Lower leg skin (tissue), 3 donors: Measurements from ENCODE around the gene PLXNC1.

Experiments used
- CTCF ChIP-seq, 3 donors: fragments of 450-650 bp; IDR thresholded peaks; one replicate each; pipeline ENCODE4 v1.5.1; 2016; ENCODE audit warnings: antibody characterized with exemption in 3 of 3, mild to moderate bottlenecking in 3 of 3, moderate library complexity in 2 of 3
- POLR2A ChIP-seq, 2 donors: fragments of 450-650 bp; IDR thresholded peaks; one replicate each; pipeline ENCODE4 v1.6.1; 2016 to 2017; ENCODE audit warnings: antibody characterized with exemption in 2 of 2, mild to moderate bottlenecking in 1 of 2, moderate library complexity in 1 of 2

DNA sequence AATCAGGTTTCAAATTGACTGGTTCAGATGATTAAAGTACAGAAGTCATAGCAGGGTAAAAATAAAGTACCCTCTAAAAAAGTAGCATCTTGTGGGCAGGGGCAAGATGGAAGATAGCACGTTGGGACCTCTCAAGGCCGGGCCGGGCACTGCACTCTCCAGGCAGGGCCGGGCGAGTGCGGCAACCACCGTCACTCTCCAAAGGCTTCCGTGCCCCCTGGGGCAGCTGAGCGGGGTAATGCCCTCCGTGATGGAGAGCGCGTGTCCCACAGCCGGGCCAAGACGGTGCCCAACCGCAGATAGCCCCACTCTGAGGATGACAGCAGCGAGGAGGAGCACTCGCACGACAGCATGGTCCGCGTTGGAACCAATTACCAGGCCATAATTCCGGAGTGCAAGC is 8.6 kb upstream of the PLXNC1 start:
- TF ChIP-seq CTCF (IDR thresholded peaks at IDR 0.05): no peak
- no peak for TF ChIP-seq POLR2A (IDR thresholded peaks at IDR 0.05)
